NCI-H146 (cell line): Measurements from ENCODE around the gene UTS2R.

Experiments used
- DNase-seq: peaks from one replicate; lab custom pipeline; 2025; lab: John Stamatoyannopoulos, UW

The UTS2R gene

GRCh38 chr17:82371333-82372248, at the start of gene UTS2R:
TSS of gene UTS2R (plus strand) at chr17:82371765. CDS start at chr17:82374325, 2,560 bp downstream.
- peak; percentile 34 for DNase-seq

- no peak for DNase-seq
Measured at GRCh38 chr17:82321947-82322466, 49.6 kb upstream of the UTS2R start.

GRCh38 chr17:82322526-82323453, 48.8 kb upstream of the UTS2R start:
- DNase-seq, result no peak

- no peak for DNase-seq
Measured at GRCh38 chr17:82323514-82324234, 47.9 kb upstream of the UTS2R start.

- no peak for DNase-seq
Measured at GRCh38 chr17:82324566-82325285, 46.8 kb upstream of the UTS2R start.

GRCh38 chr17:82325286-82326180, 46.0 kb upstream of the UTS2R start:
- no peak for DNase-seq

- peak; percentile 79 for DNase-seq
Measured at GRCh38 chr17:82327289-82327688, 44.3 kb upstream of the UTS2R start.

- no peak for DNase-seq
Measured at GRCh38 chr17:82327757-82328140, 43.8 kb upstream of the UTS2R start.

- DNase-seq, result peak; percentile 26
Measured at GRCh38 chr17:82328141-82328993, 43.2 kb upstream of the UTS2R start.

GRCh38 chr17:82328994-82329507, 42.5 kb upstream of the UTS2R start:
- no peak for DNase-seq

- DNase-seq, result no peak
Measured at GRCh38 chr17:82329683-82330321, 41.8 kb upstream of the UTS2R start.

GRCh38 chr17:82330322-82331239, 41.0 kb upstream of the UTS2R start:
- DNase-seq, result peak; percentile 97

GRCh38 chr17:82331345-82331939, 40.1 kb upstream of the UTS2R start:
- DNase-seq, result no peak

- peak; percentile 72 for DNase-seq
Measured at GRCh38 chr17:82332669-82333278, 38.8 kb upstream of the UTS2R start.

- peak; percentile 72 for DNase-seq
Measured at GRCh38 chr17:82333279-82334171, 38.0 kb upstream of the UTS2R start, which contains the start of gene SECTM1. TSS of gene SECTM1 (minus strand) at chr17:82333766. CDS start at chr17:82327240, 6,526 bp downstream.
